Keratinocyte (primary cell): Measurements from ENCODE around the gene RXRA.

Experiments
- CTCF ChIP-seq, 3 experiments: IDR thresholded peaks in 1 of 3; conservative IDR thresholded peaks in 1 of 3; optimal IDR thresholded peaks in 1 of 3; 2 replicates in 2 of 3; 3 replicates in 1 of 3; pipeline versions ENCODE3 to v1.5.1; 2011; ENCODE audit warnings: low read length in 3 of 3, mild to moderate bottlenecking in 3 of 3, moderate library complexity in 2 of 3, control low read depth in 1 of 3, inconsistent platforms in 1 of 3; ENCODE audit not compliant: insufficient read depth in 2 of 3; ENCODE audit errors: extremely low read depth in 1 of 3
- EZH2 ChIP-seq: IDR thresholded peaks from one replicate; pipeline ENCODE4 v1.6.1; 2012; ENCODE audit warnings: inconsistent platforms, mild to moderate bottlenecking, low read length, moderate library complexity

GRCh38 chr9:134339183-134339806 is 13.0 kb downstream of the RXRA start:
- TF ChIP-seq CTCF (optimal IDR thresholded peaks at IDR 0.05 in 1 of 3, IDR thresholded peaks at IDR 0.05 in 1 of 3, conservative IDR thresholded peaks at IDR 0.05 in 1 of 3; ENCODE audit: extremely low read depth in 1 of 3, insufficient read depth in 2 of 3, low read length in 3 of 3) (no peak), EZH2 (no peak)
